GM23338 (cell line): ENCODE results near the gene ZHX3. TPM values are rescaled to one million over a fixed set of nuclear protein-coding genes. Genes with fewer than 3 reads are reported as not detected.

Source experiments
- ATAC-seq: fragments of 200-7000 bp; cut with Tn5 transposase; 3 replicates; pipeline ENCODE4 v1.9.1; 2020
- DNase-seq: peaks from one replicate; pipeline ENCODE4 v3.0.0-alpha.2; 2015; ENCODE audit warnings: low spot score
- H2AFZ ChIP-seq: fragments of 200-600 bp; sonication (generic); 2 replicates; pipeline ENCODE4 v1.8.0; 2016; ENCODE audit warnings: antibody characterized with exemption, mild to moderate bottlenecking, moderate library complexity
- H3F3A ChIP-seq: fragments of 200-600 bp; sonication (generic); replicated peaks from 2 replicates; pipeline ENCODE4 v1.8.0; 2017; ENCODE audit warnings: antibody characterized with exemption, mixed run types, low read depth
- H3K27ac ChIP-seq: fragments of 200-600 bp; sonication (generic); 2 replicates; pipeline ENCODE4 v1.6.1; 2016; ENCODE audit warnings: low read depth
- H3K27me3 ChIP-seq: fragments of 200-600 bp; sonication (generic); 2 replicates; pipeline ENCODE4 v1.8.0; 2016; ENCODE audit warnings: mild to moderate bottlenecking, mixed run types, moderate library complexity; ENCODE audit not compliant: insufficient read depth
- H3K36me3 ChIP-seq: fragments of 200-600 bp; sonication (generic); 2 replicates; pipeline ENCODE4 v1.8.0; 2016; ENCODE audit warnings: mild to moderate bottlenecking; ENCODE audit not compliant: insufficient read depth
- H3K4me1 ChIP-seq: fragments of 200-600 bp; sonication (generic); 2 replicates; pipeline ENCODE4 v1.8.0; 2016; ENCODE audit warnings: mild to moderate bottlenecking, moderate library complexity; ENCODE audit not compliant: insufficient read depth
- H3K4me2 ChIP-seq: fragments of 200-600 bp; sonication (generic); 2 replicates; pipeline ENCODE4 v1.7.1; 2017; ENCODE audit warnings: mixed run types
- H3K4me3 ChIP-seq: fragments of 200-600 bp; sonication (generic); 2 replicates; pipeline ENCODE4 v1.6.1; 2016; ENCODE audit warnings: mixed run types
- H3K79me2 ChIP-seq: fragments of 200-600 bp; sonication (generic); replicated peaks from 2 replicates; pipeline ENCODE4 v1.8.0; 2017; ENCODE audit warnings: mild to moderate bottlenecking; ENCODE audit not compliant: insufficient read depth
- H3K9me2 ChIP-seq: fragments of 200-600 bp; sonication (generic); 2 replicates; pipeline ENCODE4 v1.8.0; 2017; ENCODE audit not compliant: insufficient read depth
- H4K20me1 ChIP-seq: fragments of 200-600 bp; sonication (generic); replicated peaks from 2 replicates; pipeline ENCODE4 v1.8.0; 2017; ENCODE audit warnings: mild to moderate bottlenecking; ENCODE audit not compliant: insufficient read depth
- H3K27ac Mint-ChIP-seq: 2 replicates; pipeline ENCODE4 v1.8.0; 2020; ENCODE audit warnings: inconsistent platforms, mild to moderate bottlenecking, moderate library complexity, mixed read lengths
- H3K27me3 Mint-ChIP-seq: 3 replicates; pipeline ENCODE4 v1.8.0; 2022; ENCODE audit warnings: low read depth, mild to moderate bottlenecking, moderate library complexity, mixed read lengths, inconsistent platforms; ENCODE audit not compliant: insufficient read depth, poor library complexity
- H3K36me3 Mint-ChIP-seq: 3 replicates; pipeline ENCODE4 v1.8.0; 2021; ENCODE audit warnings: low read depth, mild to moderate bottlenecking, inconsistent platforms, moderate library complexity, mixed read lengths
- H3K4me1 Mint-ChIP-seq: 3 replicates; pipeline ENCODE4 v1.8.0; 2020; ENCODE audit warnings: mild to moderate bottlenecking, inconsistent platforms, mixed read lengths
- H3K4me3 Mint-ChIP-seq: 3 replicates; pipeline ENCODE4 v1.8.0; 2021; ENCODE audit warnings: moderate library complexity, mild to moderate bottlenecking, inconsistent platforms, mixed read lengths
- H3K9me3 Mint-ChIP-seq: 3 replicates; pipeline ENCODE4 v1.8.0; 2020; ENCODE audit warnings: moderate library complexity, mild to moderate bottlenecking, inconsistent platforms, mixed read lengths
- CREB1 ChIP-seq: fragments of 250-450 bp; sonication (Bioruptor Pico); IDR thresholded peaks from 2 replicates; pipeline ENCODE4 v1.5.0; 2020; ENCODE audit warnings: low read depth, mild to moderate bottlenecking, moderate library complexity
- EZH2 ChIP-seq: fragments of 200-600 bp; sonication (generic); IDR thresholded peaks from one replicate; pipeline ENCODE4 v1.8.0; 2017; ENCODE audit warnings: antibody characterized with exemption, mild to moderate bottlenecking, low read depth; ENCODE audit not compliant: unreplicated experiment
- EZH2phosphoT487 ChIP-seq: fragments of 200-600 bp; sonication (generic); IDR thresholded peaks from one replicate; pipeline ENCODE4 v1.8.1; 2018; ENCODE audit warnings: antibody characterized with exemption; ENCODE audit not compliant: unreplicated experiment
- JUNB ChIP-seq: IDR thresholded peaks from one replicate; pipeline ENCODE4 v1.6.1; 2016; ENCODE audit warnings: antibody characterized with exemption; ENCODE audit not compliant: unreplicated experiment
- NANOG ChIP-seq: IDR thresholded peaks from 2 replicates; pipeline ENCODE4 v1.6.1; 2016; ENCODE audit warnings: antibody characterized with exemption, borderline replicate concordance
- POLR2AphosphoS5 ChIP-seq: IDR thresholded peaks from 2 replicates; pipeline ENCODE4 v1.6.1; 2016; ENCODE audit warnings: antibody characterized with exemption, low read depth
- REST ChIP-seq: IDR thresholded peaks from one replicate; pipeline ENCODE4 v1.6.1; 2018; ENCODE audit warnings: antibody characterized with exemption; ENCODE audit not compliant: unreplicated experiment
- STAT1 ChIP-seq: IDR thresholded peaks from one replicate; pipeline ENCODE4 v1.6.1; 2016; ENCODE audit warnings: antibody characterized with exemption; ENCODE audit not compliant: unreplicated experiment
- ZNF114 ChIP-seq: fragments of 250-450 bp; sonication (Bioruptor Pico); IDR thresholded peaks from 2 replicates; pipeline ENCODE4 v1.5.0; 2020; ENCODE audit warnings: mild to moderate bottlenecking, moderate library complexity
- ZNF331 ChIP-seq: fragments of 250-450 bp; sonication (Bioruptor Pico); IDR thresholded peaks from 2 replicates; pipeline ENCODE4 v1.5.0; 2020; ENCODE audit warnings: low read depth, mild to moderate bottlenecking, moderate library complexity
- polyA plus RNA-seq: library from polyadenylated mRNA; unstranded; fragments of >200 nt; fragmentation: Nextera tagmentation; extraction: Ambion mirVana; gene quantifications from 2 replicates; pipeline ENCODE4 v1.2.1, GENCODE V29; 2016
- total RNA-seq: library from RNA; depleted of rRNA; stranded (reverse); fragments of >200 nt; shearing (Covaris generic); gene quantifications from 2 replicates; pipeline ENCODE4 v1.2.3, GENCODE V29; 2014
- TF ChIP-seq, protein P1 (sequence below): fragments of 250-450 bp; sonication (Bioruptor Pico); IDR thresholded peaks from 2 replicates; pipeline ENCODE4 v1.5.0; 2020; ENCODE audit warnings: mild to moderate bottlenecking, moderate library complexity
- TF ChIP-seq, protein P2 (sequence below): IDR thresholded peaks from 2 replicates; pipeline ENCODE4 v1.6.1; 2016; ENCODE audit warnings: antibody characterized with exemption
- TF ChIP-seq, protein P3 (sequence below), 2 experiments: fragments of 200-600 bp in 1 of 2; sonication (generic) in 1 of 2; conservative IDR thresholded peaks; 2 replicates each; pipeline versions ENCODE4 v1.5.1 to v1.6.1; 2016 to 2017; ENCODE audit warnings: antibody characterized with exemption in 2 of 2, low read depth in 2 of 2, mild to moderate bottlenecking in 2 of 2, moderate library complexity in 1 of 2

Gene ZHX3
- total and polyA plus RNA-seq, 2 experiments from 2014 or later: 1.7 to 2.8 TPM

DNA sequence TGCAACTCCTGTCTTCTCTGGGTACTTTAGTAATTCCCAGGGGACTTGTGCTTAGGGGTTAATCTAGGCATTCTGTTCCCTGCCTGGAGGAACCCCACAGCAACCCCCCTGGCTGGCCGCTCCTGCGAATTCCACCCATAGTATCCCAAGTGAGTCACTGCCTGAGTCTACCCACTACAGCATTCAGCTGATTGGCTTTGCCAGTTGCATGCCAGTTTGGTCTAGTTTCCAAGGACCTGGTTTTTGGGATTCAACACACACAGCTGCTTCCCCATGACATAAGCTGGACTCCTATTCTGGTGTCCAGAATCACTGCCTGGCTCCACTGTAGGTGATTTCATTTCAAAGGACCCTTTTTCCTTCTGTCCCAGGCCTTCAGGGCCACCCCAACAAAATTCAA lies 139.9 kb downstream of the ZHX3 start:
- Histone ChIP-seq H3K79me2 (no peaks in the 10 kb centered on the region), H3F3A (peaks cover 4% of the 10 kb centered on the region; the same call in 1 of the 2 replicates), H3K36me3 (peaks cover 27% of the 10 kb centered on the region), H3K27ac (no peak overlapping the region), H3K4me3 (no peak overlapping the region), H3K4me2 (no peak overlapping the region), H4K20me1 (peaks cover 8% of the 10 kb centered on the region), H3K9me2 (no peaks in the 10 kb centered on the region), H3K27me3 (no peaks in the 10 kb centered on the region), H2AFZ (no peak overlapping the region), H3K4me1 (peaks cover 5% of the 10 kb centered on the region; the same call in 1 of the 2 replicates)
- Mint-ChIP-seq H3K4me1 (peaks cover 16% of the 10 kb centered on the region; the same call in 2 of the 3 replicates), H3K9me3 (no peaks in the 10 kb centered on the region; the same call in 2 of the 3 replicates), H3K27me3 (peaks cover 15% of the 10 kb centered on the region), H3K27ac (no peak overlapping the region), H3K4me3 (no peak overlapping the region), H3K36me3 (peaks cover 51% of the 10 kb centered on the region)
- DNase-seq (no peak), ATAC-seq (no peak)
- no peak for TF ChIP-seq ZNF114
- TF ChIP-seq POLR2AphosphoS5: no peak
- no peak for TF ChIP-seq NANOG
- no peak for TF ChIP-seq STAT1
- TF ChIP-seq REST: no peak
- no peak for TF ChIP-seq JUNB
- TF ChIP-seq, protein P1, sequence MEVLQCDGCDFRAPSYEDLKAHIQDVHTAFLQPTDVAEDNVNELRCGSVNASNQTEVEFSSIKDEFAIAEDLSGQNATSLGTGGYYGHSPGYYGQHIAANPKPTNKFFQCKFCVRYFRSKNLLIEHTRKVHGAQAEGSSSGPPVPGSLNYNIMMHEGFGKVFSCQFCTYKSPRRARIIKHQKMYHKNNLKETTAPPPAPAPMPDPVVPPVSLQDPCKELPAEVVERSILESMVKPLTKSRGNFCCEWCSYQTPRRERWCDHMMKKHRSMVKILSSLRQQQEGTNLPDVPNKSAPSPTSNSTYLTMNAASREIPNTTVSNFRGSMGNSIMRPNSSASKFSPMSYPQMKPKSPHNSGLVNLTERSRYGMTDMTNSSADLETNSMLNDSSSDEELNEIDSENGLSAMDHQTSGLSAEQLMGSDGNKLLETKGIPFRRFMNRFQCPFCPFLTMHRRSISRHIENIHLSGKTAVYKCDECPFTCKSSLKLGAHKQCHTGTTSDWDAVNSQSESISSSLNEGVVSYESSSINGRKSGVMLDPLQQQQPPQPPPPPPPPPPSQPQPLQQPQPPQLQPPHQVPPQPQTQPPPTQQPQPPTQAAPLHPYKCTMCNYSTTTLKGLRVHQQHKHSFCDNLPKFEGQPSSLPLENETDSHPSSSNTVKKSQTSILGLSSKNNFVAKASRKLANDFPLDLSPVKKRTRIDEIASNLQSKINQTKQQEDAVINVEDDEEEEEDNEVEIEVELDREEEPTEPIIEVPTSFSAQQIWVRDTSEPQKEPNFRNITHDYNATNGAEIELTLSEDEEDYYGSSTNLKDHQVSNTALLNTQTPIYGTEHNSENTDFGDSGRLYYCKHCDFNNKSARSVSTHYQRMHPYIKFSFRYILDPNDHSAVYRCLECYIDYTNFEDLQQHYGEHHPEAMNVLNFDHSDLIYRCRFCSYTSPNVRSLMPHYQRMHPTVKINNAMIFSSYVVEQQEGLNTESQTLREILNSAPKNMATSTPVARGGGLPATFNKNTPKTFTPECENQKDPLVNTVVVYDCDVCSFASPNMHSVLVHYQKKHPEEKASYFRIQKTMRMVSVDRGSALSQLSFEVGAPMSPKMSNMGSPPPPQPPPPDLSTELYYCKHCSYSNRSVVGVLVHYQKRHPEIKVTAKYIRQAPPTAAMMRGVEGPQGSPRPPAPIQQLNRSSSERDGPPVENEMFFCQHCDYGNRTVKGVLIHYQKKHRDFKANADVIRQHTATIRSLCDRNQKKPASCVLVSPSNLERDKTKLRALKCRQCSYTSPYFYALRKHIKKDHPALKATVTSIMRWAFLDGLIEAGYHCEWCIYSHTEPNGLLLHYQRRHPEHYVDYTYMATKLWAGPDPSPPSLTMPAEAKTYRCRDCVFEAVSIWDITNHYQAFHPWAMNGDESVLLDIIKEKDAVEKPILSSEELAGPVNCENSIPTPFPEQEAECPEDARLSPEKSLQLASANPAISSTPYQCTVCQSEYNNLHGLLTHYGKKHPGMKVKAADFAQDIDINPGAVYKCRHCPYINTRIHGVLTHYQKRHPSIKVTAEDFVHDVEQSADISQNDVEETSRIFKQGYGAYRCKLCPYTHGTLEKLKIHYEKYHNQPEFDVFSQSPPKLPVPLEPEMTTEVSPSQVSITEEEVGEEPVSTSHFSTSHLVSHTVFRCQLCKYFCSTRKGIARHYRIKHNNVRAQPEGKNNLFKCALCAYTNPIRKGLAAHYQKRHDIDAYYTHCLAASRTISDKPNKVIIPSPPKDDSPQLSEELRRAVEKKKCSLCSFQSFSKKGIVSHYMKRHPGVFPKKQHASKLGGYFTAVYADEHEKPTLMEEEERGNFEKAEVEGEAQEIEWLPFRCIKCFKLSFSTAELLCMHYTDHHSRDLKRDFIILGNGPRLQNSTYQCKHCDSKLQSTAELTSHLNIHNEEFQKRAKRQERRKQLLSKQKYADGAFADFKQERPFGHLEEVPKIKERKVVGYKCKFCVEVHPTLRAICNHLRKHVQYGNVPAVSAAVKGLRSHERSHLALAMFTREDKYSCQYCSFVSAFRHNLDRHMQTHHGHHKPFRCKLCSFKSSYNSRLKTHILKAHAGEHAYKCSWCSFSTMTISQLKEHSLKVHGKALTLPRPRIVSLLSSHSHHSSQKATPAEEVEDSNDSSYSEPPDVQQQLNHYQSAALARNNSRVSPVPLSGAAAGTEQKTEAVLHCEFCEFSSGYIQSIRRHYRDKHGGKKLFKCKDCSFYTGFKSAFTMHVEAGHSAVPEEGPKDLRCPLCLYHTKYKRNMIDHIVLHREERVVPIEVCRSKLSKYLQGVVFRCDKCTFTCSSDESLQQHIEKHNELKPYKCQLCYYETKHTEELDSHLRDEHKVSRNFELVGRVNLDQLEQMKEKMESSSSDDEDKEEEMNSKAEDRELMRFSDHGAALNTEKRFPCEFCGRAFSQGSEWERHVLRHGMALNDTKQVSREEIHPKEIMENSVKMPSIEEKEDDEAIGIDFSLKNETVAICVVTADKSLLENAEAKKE (CRISPR knock-in tag): no peak
- no peak for TF ChIP-seq EZH2phosphoT487
- TF ChIP-seq CREB1 (CRISPR knock-in tag): no peak
- TF ChIP-seq, protein P2, sequence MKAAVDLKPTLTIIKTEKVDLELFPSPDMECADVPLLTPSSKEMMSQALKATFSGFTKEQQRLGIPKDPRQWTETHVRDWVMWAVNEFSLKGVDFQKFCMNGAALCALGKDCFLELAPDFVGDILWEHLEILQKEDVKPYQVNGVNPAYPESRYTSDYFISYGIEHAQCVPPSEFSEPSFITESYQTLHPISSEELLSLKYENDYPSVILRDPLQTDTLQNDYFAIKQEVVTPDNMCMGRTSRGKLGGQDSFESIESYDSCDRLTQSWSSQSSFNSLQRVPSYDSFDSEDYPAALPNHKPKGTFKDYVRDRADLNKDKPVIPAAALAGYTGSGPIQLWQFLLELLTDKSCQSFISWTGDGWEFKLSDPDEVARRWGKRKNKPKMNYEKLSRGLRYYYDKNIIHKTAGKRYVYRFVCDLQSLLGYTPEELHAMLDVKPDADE: no peak
- TF ChIP-seq EZH2: no peak
- TF ChIP-seq, protein P3, sequence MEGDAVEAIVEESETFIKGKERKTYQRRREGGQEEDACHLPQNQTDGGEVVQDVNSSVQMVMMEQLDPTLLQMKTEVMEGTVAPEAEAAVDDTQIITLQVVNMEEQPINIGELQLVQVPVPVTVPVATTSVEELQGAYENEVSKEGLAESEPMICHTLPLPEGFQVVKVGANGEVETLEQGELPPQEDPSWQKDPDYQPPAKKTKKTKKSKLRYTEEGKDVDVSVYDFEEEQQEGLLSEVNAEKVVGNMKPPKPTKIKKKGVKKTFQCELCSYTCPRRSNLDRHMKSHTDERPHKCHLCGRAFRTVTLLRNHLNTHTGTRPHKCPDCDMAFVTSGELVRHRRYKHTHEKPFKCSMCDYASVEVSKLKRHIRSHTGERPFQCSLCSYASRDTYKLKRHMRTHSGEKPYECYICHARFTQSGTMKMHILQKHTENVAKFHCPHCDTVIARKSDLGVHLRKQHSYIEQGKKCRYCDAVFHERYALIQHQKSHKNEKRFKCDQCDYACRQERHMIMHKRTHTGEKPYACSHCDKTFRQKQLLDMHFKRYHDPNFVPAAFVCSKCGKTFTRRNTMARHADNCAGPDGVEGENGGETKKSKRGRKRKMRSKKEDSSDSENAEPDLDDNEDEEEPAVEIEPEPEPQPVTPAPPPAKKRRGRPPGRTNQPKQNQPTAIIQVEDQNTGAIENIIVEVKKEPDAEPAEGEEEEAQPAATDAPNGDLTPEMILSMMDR (conservative IDR thresholded peaks at IDR 0.05; ENCODE audit: low read depth in 2 of 2): no peak
- TF ChIP-seq ZNF331 (CRISPR knock-in tag): no peak
